HG03521 (cell line): ENCODE measurements around the gene DSG4.
"Not testable (repeated sequence)": the region's sequence is repeated elsewhere in the genome, so short reads cannot be mapped to it uniquely, and the experiment has no call there.

ENCODE experiments used
- ATAC-seq: cut with Tn5 transposase; IDR thresholded peaks from one replicate; pipeline ENCODE4 v1.9.1; 2021; ENCODE audit warnings: mild to moderate bottlenecking, moderate library complexity; ENCODE audit not compliant: unreplicated experiment

The DSG4 gene

GRCh38 chr18:31376477-31376876 lies at the start of gene DSG4:
DSG4 (plus strand) TSS chr18:31376777; CDS start chr18:31376912, 135 bp downstream.
- ATAC-seq, result no peak

GRCh38 chr18:31329787-31330438 lies 46.7 kb upstream of the DSG4 start:
- no peak for ATAC-seq

- ATAC-seq, result no peak
These were observed 33.1 kb upstream of the DSG4 start for GRCh38 chr18:31343454-31343853.

- not testable (repeated sequence) for ATAC-seq
These were observed 23.2 kb upstream of the DSG4 start for GRCh38 chr18:31353336-31353735.

GRCh38 chr18:31354990-31355389 lies 21.6 kb upstream of the DSG4 start:
- ATAC-seq, result no peak

- ATAC-seq, result no peak
These were observed 20.6 kb upstream of the DSG4 start for GRCh38 chr18:31356025-31356424.

GRCh38 chr18:31364190-31364589 lies 12.4 kb upstream of the DSG4 start:
- no peak for ATAC-seq

- no peak for ATAC-seq
These were observed 7.1 kb upstream of the DSG4 start for GRCh38 chr18:31369478-31369877.

- ATAC-seq, result no peak
These were observed 4.6 kb upstream of the DSG4 start for GRCh38 chr18:31371989-31372388.

- ATAC-seq, result no peak
These were observed 2.9 kb upstream of the DSG4 start for GRCh38 chr18:31373641-31374040.

- ATAC-seq, result no peak
These were observed 4.3 kb downstream of the DSG4 start for GRCh38 chr18:31380912-31381311.

- no peak for ATAC-seq
These were observed 5.5 kb downstream of the DSG4 start for GRCh38 chr18:31382107-31382506.

- no peak for ATAC-seq
These were observed 10.2 kb downstream of the DSG4 start for GRCh38 chr18:31386741-31387140.

GRCh38 chr18:31393286-31393685 lies 16.7 kb downstream of the DSG4 start:
- ATAC-seq, result no peak

- no peak for ATAC-seq
These were observed 20.4 kb downstream of the DSG4 start for GRCh38 chr18:31396796-31397612.

GRCh38 chr18:31398191-31398590 lies 21.6 kb downstream of the DSG4 start:
- ATAC-seq, result no peak

- ATAC-seq, result no peak
These were observed 22.9 kb downstream of the DSG4 start for GRCh38 chr18:31399306-31400032.

GRCh38 chr18:31401156-31402025 lies 24.8 kb downstream of the DSG4 start:
- no peak for ATAC-seq

- no peak for ATAC-seq
These were observed 25.4 kb downstream of the DSG4 start for GRCh38 chr18:31402026-31402373.

- no peak for ATAC-seq
These were observed 26.8 kb downstream of the DSG4 start for GRCh38 chr18:31403409-31403808.

GRCh38 chr18:31407649-31408048 lies 31.1 kb downstream of the DSG4 start:
- ATAC-seq, result no peak
